K562 (cell line): ENCODE results near the gene AHNAK. TPM values are rescaled to one million over a fixed set of nuclear protein-coding genes. Genes with fewer than 3 reads are reported as not detected.

Experiments used
- CHD4 ChIP-seq: fragments of 200-600 bp; sonication (generic); IDR thresholded peaks from 3 replicates; pipeline ENCODE4 v1.6.1; 2012; ENCODE audit warnings: low read depth, mild to moderate bottlenecking, mixed read lengths, low read length, inconsistent platforms; ENCODE audit not compliant: insufficient read depth, insufficient replicate concordance, poor library complexity, severe bottlenecking
- FOXO4 ChIP-seq: fragments of 450-650 bp; formaldehyde crosslinking; IDR thresholded peaks from 2 replicates; pipeline ENCODE4 v1.4.0; 2020; ENCODE audit warnings: mild to moderate bottlenecking, moderate library complexity
- HNRNPH1 ChIP-seq: fragments of 200-400 bp; formaldehyde crosslinking; optimal IDR thresholded peaks from 2 replicates; pipeline ENCODE3; 2017; ENCODE audit warnings: low read depth, mild to moderate bottlenecking, low read length, moderate library complexity
- KAT2B ChIP-seq: IDR thresholded peaks from one replicate; pipeline ENCODE4 v1.6.1; 2012; ENCODE audit warnings: low read depth, mild to moderate bottlenecking, control low read depth, inconsistent platforms, low read length, moderate library complexity
- KLF13 ChIP-seq: fragments of 450-650 bp; IDR thresholded peaks from 2 replicates; pipeline ENCODE4 v1.6.1; 2016; ENCODE audit warnings: missing genetic modification characterization, low read depth, mild to moderate bottlenecking, missing compliant biosample characterization, moderate library complexity, borderline replicate concordance
- POLR3A ChIP-seq: IDR thresholded peaks from 2 replicates; pipeline ENCODE4 v1.6.1; 2011; ENCODE audit warnings: borderline replicate concordance, mild to moderate bottlenecking, moderate library complexity; ENCODE audit not compliant: insufficient read length, insufficient read depth; ENCODE audit errors: extremely low read depth
- SETDB1 ChIP-seq: IDR thresholded peaks from one replicate; pipeline ENCODE4 v1.6.1; 2012; ENCODE audit warnings: low read length, control low read depth, inconsistent platforms
- SMARCC2 ChIP-seq: fragments of 450-650 bp; IDR thresholded peaks from 2 replicates; pipeline ENCODE4 v1.6.1; 2017; ENCODE audit warnings: antibody characterized with exemption, moderate library complexity, mild to moderate bottlenecking, low read depth
- SP2 ChIP-seq: IDR thresholded peaks from 2 replicates; pipeline ENCODE4 v1.6.1; 2011; ENCODE audit warnings: mild to moderate bottlenecking, low read depth, low read length, moderate library complexity; ENCODE audit not compliant: poor library complexity, severe bottlenecking; ENCODE audit errors: extremely low read depth
- TAL1 ChIP-seq: fragments of 450-650 bp; IDR thresholded peaks from 2 replicates; pipeline ENCODE4 v1.6.1; 2016; ENCODE audit warnings: mild to moderate bottlenecking
- ZC3H4 ChIP-seq: sonication (generic); formaldehyde crosslinking; IDR thresholded peaks from 2 replicates; pipeline ENCODE4 v1.9.0; 2021; ENCODE audit warnings: missing genetic modification reagents, borderline replicate concordance
- ZFP36 ChIP-seq: fragments of 150-350 bp; IDR thresholded peaks from 2 replicates; pipeline ENCODE4 v1.6.1; 2018; ENCODE audit warnings: low read length, low read depth; ENCODE audit not compliant: partially characterized antibody
- ZNF23 ChIP-seq: fragments of 250-450 bp; sonication (Bioruptor Pico); IDR thresholded peaks from 2 replicates; pipeline ENCODE4 v1.4.0; 2020; ENCODE audit warnings: mild to moderate bottlenecking
- polyA plus RNA-seq, 8 experiments: library from polyadenylated mRNA; depleted of rRNA in 4 of 8; stranded (reverse) in 5 of 8; unstranded in 3 of 8; fragments of >200 nt; fragmentation: Nextera tagmentation in 2 of 8; fragmentation: Illumina TruSeq in 1 of 8; extraction: Ambion mirVana in 2 of 8; extraction: Trizol in 1 of 8; gene quantifications; 2 replicates each; pipeline versions ENCODE4 v1.2.1 to v1.2.3, GENCODE V29; 2011 to 2014; ENCODE audit warnings: inconsistent platforms in 1 of 8, missing spikeins in 1 of 8
- total RNA-seq, 7 experiments: library from RNA; depleted of rRNA in 6 of 7; stranded (reverse); fragments of >200 nt in 6 of 7; fragmentation: Illumina TruSeq in 2 of 7; extraction: Trizol in 2 of 7; gene quantifications; 2 replicates each; pipeline versions ENCODE4 v1.2.1 to v1.2.3, GENCODE V29; 2011 to 2021; ENCODE audit warnings: low replicate concordance in 1 of 7
- TF ChIP-seq, protein P1 (sequence below): sonication (generic); formaldehyde crosslinking; IDR thresholded peaks from 2 replicates; pipeline ENCODE4 v1.9.0; 2022; ENCODE audit warnings: mild to moderate bottlenecking, missing genetic modification reagents
- TF ChIP-seq, protein P2 (sequence below): fragments of 250-450 bp; sonication (Bioruptor Pico); IDR thresholded peaks from 2 replicates; pipeline ENCODE4 v1.8.0; 2022; ENCODE audit warnings: inconsistent platforms
- TF ChIP-seq, protein P3 (sequence below), 2 experiments: fragments of 450-650 bp in 1 of 2; sonication (generic) in 1 of 2; formaldehyde crosslinking; conservative IDR thresholded peaks; 2 replicates each; pipeline versions ENCODE4 v1.4.0 to v1.8.1; 2020 to 2022; ENCODE audit warnings: mild to moderate bottlenecking in 1 of 2, missing genetic modification reagents in 1 of 2

Gene AHNAK
- total and polyA plus RNA-seq, 9 of the 15 experiments (the other 6 are each of a cell fraction or from before 2014, with no cell fraction given), result 1.5 to 89.7 (median 45.0) TPM

GRCh38 chr11:62542750-62543567 is 3.6 kb downstream of the AHNAK start (continued):
- TF ChIP-seq POLR3A (no peak), SMARCC2 (no peak), KAT2B (no peak), ZNF23 (CRISPR knock-in tag) (no peak), HNRNPH1 (no peak), ZC3H4 (CRISPR knock-in tag) (0 out of 2 replicates have a peak, but pooled peaks have one; percentile 55), ZFP36 (no peak), FOXO4 (CRISPR knock-in tag) (no peak), TAL1 (no peak), SETDB1 (no peak), KLF13 (tag) (0 out of 2 replicates have a peak, but pooled peaks have one; percentile 57), CHD4 (no peak), SP2 (no peak)
- TF ChIP-seq, protein P1, sequence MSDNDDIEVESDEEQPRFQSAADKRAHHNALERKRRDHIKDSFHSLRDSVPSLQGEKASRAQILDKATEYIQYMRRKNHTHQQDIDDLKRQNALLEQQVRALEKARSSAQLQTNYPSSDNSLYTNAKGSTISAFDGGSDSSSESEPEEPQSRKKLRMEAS, result peak; percentile 30
- TF ChIP-seq, protein P2, sequence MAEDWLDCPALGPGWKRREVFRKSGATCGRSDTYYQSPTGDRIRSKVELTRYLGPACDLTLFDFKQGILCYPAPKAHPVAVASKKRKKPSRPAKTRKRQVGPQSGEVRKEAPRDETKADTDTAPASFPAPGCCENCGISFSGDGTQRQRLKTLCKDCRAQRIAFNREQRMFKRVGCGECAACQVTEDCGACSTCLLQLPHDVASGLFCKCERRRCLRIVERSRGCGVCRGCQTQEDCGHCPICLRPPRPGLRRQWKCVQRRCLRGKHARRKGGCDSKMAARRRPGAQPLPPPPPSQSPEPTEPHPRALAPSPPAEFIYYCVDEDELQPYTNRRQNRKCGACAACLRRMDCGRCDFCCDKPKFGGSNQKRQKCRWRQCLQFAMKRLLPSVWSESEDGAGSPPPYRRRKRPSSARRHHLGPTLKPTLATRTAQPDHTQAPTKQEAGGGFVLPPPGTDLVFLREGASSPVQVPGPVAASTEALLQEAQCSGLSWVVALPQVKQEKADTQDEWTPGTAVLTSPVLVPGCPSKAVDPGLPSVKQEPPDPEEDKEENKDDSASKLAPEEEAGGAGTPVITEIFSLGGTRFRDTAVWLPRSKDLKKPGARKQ (CRISPR knock-in tag), result no peak
- TF ChIP-seq, protein P3, sequence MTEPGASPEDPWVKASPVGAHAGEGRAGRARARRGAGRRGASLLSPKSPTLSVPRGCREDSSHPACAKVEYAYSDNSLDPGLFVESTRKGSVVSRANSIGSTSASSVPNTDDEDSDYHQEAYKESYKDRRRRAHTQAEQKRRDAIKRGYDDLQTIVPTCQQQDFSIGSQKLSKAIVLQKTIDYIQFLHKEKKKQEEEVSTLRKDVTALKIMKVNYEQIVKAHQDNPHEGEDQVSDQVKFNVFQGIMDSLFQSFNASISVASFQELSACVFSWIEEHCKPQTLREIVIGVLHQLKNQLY (CRISPR knock-in tag; conservative IDR thresholded peaks at IDR 0.05), result no peak
